Panc1 (cell line): ENCODE results near the gene SNTB2. TPM values are rescaled to one million over a fixed set of nuclear protein-coding genes. Genes with fewer than 3 reads are reported as not detected.

Experiments
- ATAC-seq: fragments of 200-7000 bp; cut with Tn5 transposase; 2 replicates; pipeline ENCODE4 v1.9.1; 2020; ENCODE audit warnings: mild to moderate bottlenecking, moderate library complexity
- BruUV-seq: library from RNA; stranded (reverse); fragments of 400-500 nt; replicated peaks from 2 replicates; lab custom pipeline; 2021; lab: Mats Ljungman, UMichigan
- CTCF ChIA-PET: fragments of 300-600 bp; sonication (Branson Sonifier 250); formaldehyde crosslinking; loops from one replicate; lab custom pipeline; 2022; ENCODE audit warnings: antibody characterized with exemption; lab: Charles Lee
- POLR2A ChIA-PET: fragments of 300-600 bp; sonication (Branson Sonifier 250); formaldehyde crosslinking; loops from one replicate; lab custom pipeline; 2022; ENCODE audit warnings: antibody characterized with exemption; lab: Charles Lee
- DNase-seq: peaks from one replicate; pipeline ENCODE4 v3.0.0-alpha.2; 2010; ENCODE audit warnings: low read depth, low spot score
- H3K27ac ChIP-seq: 2 replicates; pipeline ENCODE4 v1.5.1; 2011; ENCODE audit warnings: mild to moderate bottlenecking, low read length, inconsistent platforms
- H3K27me3 ChIP-seq: fragments of 200-500 bp; sonication (Bioruptor generic); 2 replicates; pipeline ENCODE4 v1.6.0; 2014; ENCODE audit warnings: low read length, inconsistent platforms; ENCODE audit not compliant: control insufficient read depth, insufficient read depth
- H3K36me3 ChIP-seq: fragments of 200-500 bp; sonication (Bioruptor generic); 2 replicates; pipeline ENCODE4 v1.5.1; 2014; ENCODE audit warnings: inconsistent platforms, mild to moderate bottlenecking, low read length, moderate library complexity; ENCODE audit not compliant: control insufficient read depth, insufficient read depth
- H3K4me1 ChIP-seq: 2 replicates; pipeline ENCODE4 v1.5.1; 2011; ENCODE audit warnings: inconsistent platforms, mild to moderate bottlenecking, low read length, moderate library complexity; ENCODE audit not compliant: control insufficient read depth, insufficient read depth
- H3K4me3 ChIP-seq, 2 experiments: 2 replicates each; pipeline ENCODE4 v1.5.1; 2011 to 2012; ENCODE audit warnings: low read depth in 2 of 2, low read length in 2 of 2, mild to moderate bottlenecking in 2 of 2, inconsistent platforms in 1 of 2, moderate library complexity in 1 of 2
- H3K9me3 ChIP-seq: fragments of 200-500 bp; sonication (Bioruptor generic); 2 replicates; pipeline ENCODE4 v1.5.1; 2014; ENCODE audit warnings: low read depth, mild to moderate bottlenecking, inconsistent platforms, low read length, moderate library complexity; ENCODE audit not compliant: control insufficient read depth, insufficient read depth
- POLR2AphosphoS5 ChIP-seq: IDR thresholded peaks from 2 replicates; pipeline ENCODE4 v1.6.1; 2012; ENCODE audit warnings: mild to moderate bottlenecking, low read depth, low read length, moderate library complexity
- SIN3A ChIP-seq: IDR thresholded peaks from 2 replicates; pipeline ENCODE4 v1.6.1; 2012; ENCODE audit warnings: low read depth, mild to moderate bottlenecking, low read length, moderate library complexity, borderline replicate concordance; ENCODE audit not compliant: insufficient read depth
- TCF7L2 ChIP-seq: IDR thresholded peaks from 2 replicates; pipeline ENCODE4 v1.6.1; 2011; ENCODE audit warnings: mild to moderate bottlenecking, low read depth, low read length, inconsistent platforms
- in situ Hi-C: cut with HindIII; loops from 2 replicates; pipeline ENCODE4 v1.10.0; 2016; ENCODE audit warnings: low sequenced_read_pairs, low pct_unique_long_range_greater_than_20kb
- intact Hi-C: fragments of 100-400 bp; cut with micrococcal nuclease; formaldehyde crosslinking; loops from one replicate; pipeline ENCODE4 v1.10.0; 2022; ENCODE audit not compliant: unreplicated experiment
- total RNA-seq: library from RNA; stranded (reverse); gene quantifications from one replicate; pipeline ENCODE4 v1.2.1, GENCODE V29; 2021; ENCODE audit not compliant: unreplicated experiment
- TF ChIP-seq, protein P1 (sequence below), 2 experiments: IDR thresholded peaks; 2 replicates each; pipeline ENCODE4 v1.6.1; 2011 to 2012; ENCODE audit warnings: low read depth in 2 of 2, control low read depth in 1 of 2, low read length in 1 of 2, mild to moderate bottlenecking in 1 of 2, moderate library complexity in 1 of 2; ENCODE audit not compliant: insufficient read depth in 1 of 2
- TF ChIP-seq, protein P2 (sequence below): fragments of 450-650 bp; IDR thresholded peaks from 2 replicates; pipeline ENCODE4 v1.5.1; 2017; ENCODE audit warnings: mild to moderate bottlenecking

The SNTB2 gene
- total RNA-seq, 1 experiment from 2014 or later: 40.8 TPM

DNA sequence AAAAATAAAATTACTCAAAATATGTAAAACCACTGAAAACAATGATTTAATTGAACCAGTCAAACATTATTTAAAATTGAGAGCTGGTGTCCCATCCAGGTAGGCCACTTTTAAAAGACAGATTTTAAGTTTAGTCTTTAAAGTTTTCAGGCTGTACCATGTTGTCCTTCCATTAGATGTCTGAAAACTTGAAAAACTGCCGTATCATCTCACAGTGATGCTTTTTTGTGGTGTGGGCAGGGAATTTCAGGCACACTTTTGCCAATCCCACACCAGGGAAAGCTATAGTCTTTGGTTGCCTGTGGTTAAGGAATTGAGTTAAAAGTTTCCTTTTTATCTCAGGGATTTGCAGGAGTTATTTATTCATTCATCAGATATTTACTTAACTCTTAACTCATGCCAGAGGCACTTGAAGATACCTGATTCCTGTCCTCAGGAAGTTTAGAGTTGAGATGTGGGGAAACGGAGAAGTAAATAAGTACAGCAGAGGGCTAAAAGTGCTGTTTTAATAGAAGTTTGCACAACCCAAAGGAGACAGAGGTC, 3.2 kb downstream of the SNTB2 start:
- ChIA-PET POLR2A (no interaction called here), CTCF (no interaction called here)
- Histone ChIP-seq H3K27ac (peak overlapping the region; percentile 69; the same call in 1 of the 2 replicates), H3K4me1 (peaks cover 33% of the 10 kb centered on the region), H3K9me3 (no peaks in the 10 kb centered on the region), H3K27me3 (no peaks in the 10 kb centered on the region), H3K4me3 (no peak overlapping the region), H3K36me3 (no peaks in the 10 kb centered on the region)
- in situ Hi-C loops (no loop called here), intact Hi-C loops (no loop called here)
- DNase-seq: no peak
- TF ChIP-seq POLR2AphosphoS5 (no peak), TCF7L2 (no peak), SIN3A (no peak)
- TF ChIP-seq, protein P1, sequence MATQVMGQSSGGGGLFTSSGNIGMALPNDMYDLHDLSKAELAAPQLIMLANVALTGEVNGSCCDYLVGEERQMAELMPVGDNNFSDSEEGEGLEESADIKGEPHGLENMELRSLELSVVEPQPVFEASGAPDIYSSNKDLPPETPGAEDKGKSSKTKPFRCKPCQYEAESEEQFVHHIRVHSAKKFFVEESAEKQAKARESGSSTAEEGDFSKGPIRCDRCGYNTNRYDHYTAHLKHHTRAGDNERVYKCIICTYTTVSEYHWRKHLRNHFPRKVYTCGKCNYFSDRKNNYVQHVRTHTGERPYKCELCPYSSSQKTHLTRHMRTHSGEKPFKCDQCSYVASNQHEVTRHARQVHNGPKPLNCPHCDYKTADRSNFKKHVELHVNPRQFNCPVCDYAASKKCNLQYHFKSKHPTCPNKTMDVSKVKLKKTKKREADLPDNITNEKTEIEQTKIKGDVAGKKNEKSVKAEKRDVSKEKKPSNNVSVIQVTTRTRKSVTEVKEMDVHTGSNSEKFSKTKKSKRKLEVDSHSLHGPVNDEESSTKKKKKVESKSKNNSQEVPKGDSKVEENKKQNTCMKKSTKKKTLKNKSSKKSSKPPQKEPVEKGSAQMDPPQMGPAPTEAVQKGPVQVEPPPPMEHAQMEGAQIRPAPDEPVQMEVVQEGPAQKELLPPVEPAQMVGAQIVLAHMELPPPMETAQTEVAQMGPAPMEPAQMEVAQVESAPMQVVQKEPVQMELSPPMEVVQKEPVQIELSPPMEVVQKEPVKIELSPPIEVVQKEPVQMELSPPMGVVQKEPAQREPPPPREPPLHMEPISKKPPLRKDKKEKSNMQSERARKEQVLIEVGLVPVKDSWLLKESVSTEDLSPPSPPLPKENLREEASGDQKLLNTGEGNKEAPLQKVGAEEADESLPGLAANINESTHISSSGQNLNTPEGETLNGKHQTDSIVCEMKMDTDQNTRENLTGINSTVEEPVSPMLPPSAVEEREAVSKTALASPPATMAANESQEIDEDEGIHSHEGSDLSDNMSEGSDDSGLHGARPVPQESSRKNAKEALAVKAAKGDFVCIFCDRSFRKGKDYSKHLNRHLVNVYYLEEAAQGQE (IDR thresholded peaks at IDR 0.05; ENCODE audit: insufficient read depth in 1 of 2, low read depth in 2 of 2, low read length in 1 of 2): no peak
- TF ChIP-seq, protein P2, sequence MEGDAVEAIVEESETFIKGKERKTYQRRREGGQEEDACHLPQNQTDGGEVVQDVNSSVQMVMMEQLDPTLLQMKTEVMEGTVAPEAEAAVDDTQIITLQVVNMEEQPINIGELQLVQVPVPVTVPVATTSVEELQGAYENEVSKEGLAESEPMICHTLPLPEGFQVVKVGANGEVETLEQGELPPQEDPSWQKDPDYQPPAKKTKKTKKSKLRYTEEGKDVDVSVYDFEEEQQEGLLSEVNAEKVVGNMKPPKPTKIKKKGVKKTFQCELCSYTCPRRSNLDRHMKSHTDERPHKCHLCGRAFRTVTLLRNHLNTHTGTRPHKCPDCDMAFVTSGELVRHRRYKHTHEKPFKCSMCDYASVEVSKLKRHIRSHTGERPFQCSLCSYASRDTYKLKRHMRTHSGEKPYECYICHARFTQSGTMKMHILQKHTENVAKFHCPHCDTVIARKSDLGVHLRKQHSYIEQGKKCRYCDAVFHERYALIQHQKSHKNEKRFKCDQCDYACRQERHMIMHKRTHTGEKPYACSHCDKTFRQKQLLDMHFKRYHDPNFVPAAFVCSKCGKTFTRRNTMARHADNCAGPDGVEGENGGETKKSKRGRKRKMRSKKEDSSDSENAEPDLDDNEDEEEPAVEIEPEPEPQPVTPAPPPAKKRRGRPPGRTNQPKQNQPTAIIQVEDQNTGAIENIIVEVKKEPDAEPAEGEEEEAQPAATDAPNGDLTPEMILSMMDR: no peak
- no peak for ATAC-seq
- BruUV-seq: no TSS peak

DNA sequence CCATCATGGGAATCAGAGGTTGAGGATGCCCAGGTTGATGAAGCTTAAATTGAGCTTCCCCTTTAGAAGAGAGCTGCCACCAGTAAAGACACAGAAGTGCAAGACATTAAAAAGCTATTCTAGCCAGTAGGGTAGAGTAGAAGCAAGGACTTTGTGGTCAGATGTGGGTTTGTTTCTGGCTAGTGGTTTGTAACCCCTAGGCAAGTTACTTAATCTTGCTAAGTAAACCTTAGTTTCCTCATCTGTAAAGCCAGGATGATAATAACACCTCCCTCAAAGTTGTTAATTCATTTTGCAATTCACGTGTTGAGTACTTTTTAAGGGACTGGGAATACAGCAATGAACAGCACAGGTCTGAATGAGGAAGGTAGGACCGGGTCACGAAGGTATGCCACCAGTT, 3.6 kb downstream of the SNTB2 start:
- in situ Hi-C loops (no loop called here), intact Hi-C loops (no loop called here)
- H3K4me1 ChIP-seq: peaks cover 33% of the 10 kb centered on the region
- H3K9me3 ChIP-seq: no peaks in the 10 kb centered on the region
- H3K36me3 ChIP-seq: no peaks in the 10 kb centered on the region
- TF ChIP-seq, protein P1 (IDR thresholded peaks at IDR 0.05; ENCODE audit: insufficient read depth in 1 of 2, low read depth in 2 of 2, low read length in 1 of 2): no peak
- TF ChIP-seq SIN3A: no peak
- TF ChIP-seq POLR2AphosphoS5: no peak
- TF ChIP-seq TCF7L2: no peak
- TF ChIP-seq, protein P2: no peak
- DNase-seq (no peak), ATAC-seq (no peak)
- peak overlapping the region; percentile 69; the same call in 1 of the 2 replicates for H3K27ac ChIP-seq
- CTCF ChIA-PET: no interaction called here
- POLR2A ChIA-PET: interaction anchor here (0.6 to 0.7 kb wide), 2 partner anchors 41 to 57 kb away, joined by 3 read pairs; no protein-coding TSS in a partner anchor
- BruUV-seq: no TSS peak
- no peak overlapping the region for H3K4me3 ChIP-seq
- H3K27me3 ChIP-seq: no peaks in the 10 kb centered on the region
